Measurements from ENCODE around the gene SIL1.

GRCh38 chr5:138951986-138952735 is 246.0 kb downstream of the SIL1 start:
- TF ChIP-seq CTCF (IDR thresholded peaks at IDR 0.05), result no peak
- TF ChIP-seq POLR2AphosphoS5 (IDR thresholded peaks at IDR 0.05; ENCODE audit: insufficient read depth in 1 of 2, low read depth in 1 of 2), result no peak
- TF ChIP-seq POLR2A (IDR thresholded peaks at IDR 0.05), result no peak

All from vagina (tissue), 2 donors.